Cardiac muscle cell (in vitro differentiated cells and primary cell): ENCODE data around the gene TSPAN11. TPM values are rescaled to one million over a fixed set of nuclear protein-coding genes. Genes with fewer than 3 reads are reported as not detected.

Experiments used
- DNase-seq, 2 donors: peaks; one replicate each; pipeline versions ENCODE4 v3.0.0 to v3.0.0-alpha.2; 2010 to 2017; ENCODE audit warnings: low read depth in 1 of 2, low spot score in 1 of 2
- H3K27ac ChIP-seq: fragments of 200-600 bp; sonication (generic); 2 replicates; pipeline ENCODE4 v1.5.1; 2016
- H3K27me3 ChIP-seq: fragments of 200-600 bp; sonication (generic); 2 replicates; pipeline ENCODE4 v1.6.0; 2016; ENCODE audit warnings: control low read depth
- H3K36me3 ChIP-seq: fragments of 200-600 bp; sonication (generic); 2 replicates; pipeline ENCODE4 v1.5.1; 2016; ENCODE audit warnings: control low read depth
- H3K4me1 ChIP-seq: fragments of 200-600 bp; sonication (generic); 2 replicates; pipeline ENCODE4 v1.8.1; 2017; ENCODE audit warnings: low read depth, mild to moderate bottlenecking, mixed run types
- H3K4me3 ChIP-seq: fragments of 200-600 bp; sonication (generic); 2 replicates; pipeline ENCODE4 v1.5.1; 2016; ENCODE audit warnings: mild to moderate bottlenecking
- H3K9me3 ChIP-seq: fragments of 200-600 bp; sonication (generic); 2 replicates; pipeline ENCODE4 v1.5.1; 2017; ENCODE audit warnings: low read depth, mild to moderate bottlenecking, control low read depth
- polyA plus RNA-seq: library from polyadenylated mRNA; unstranded; fragments of >200 nt; fragmentation: Nextera tagmentation; extraction: Ambion mirVana; gene quantifications from 2 replicates; pipeline ENCODE4 v1.2.1, GENCODE V29; 2016
- total RNA-seq: library from RNA; depleted of rRNA; stranded (reverse); fragments of >200 nt; gene quantifications from 2 replicates; pipeline ENCODE4 v1.2.3, GENCODE V29; 2016
- TF ChIP-seq, protein P1 (sequence below): IDR thresholded peaks from 2 replicates; pipeline ENCODE4 v1.5.1; 2012; ENCODE audit warnings: low read depth, mild to moderate bottlenecking, low read length

Gene TSPAN11
- total and polyA plus RNA-seq, 2 experiments from 2014 or later, result 11.1 to 26.1 TPM

DNA sequence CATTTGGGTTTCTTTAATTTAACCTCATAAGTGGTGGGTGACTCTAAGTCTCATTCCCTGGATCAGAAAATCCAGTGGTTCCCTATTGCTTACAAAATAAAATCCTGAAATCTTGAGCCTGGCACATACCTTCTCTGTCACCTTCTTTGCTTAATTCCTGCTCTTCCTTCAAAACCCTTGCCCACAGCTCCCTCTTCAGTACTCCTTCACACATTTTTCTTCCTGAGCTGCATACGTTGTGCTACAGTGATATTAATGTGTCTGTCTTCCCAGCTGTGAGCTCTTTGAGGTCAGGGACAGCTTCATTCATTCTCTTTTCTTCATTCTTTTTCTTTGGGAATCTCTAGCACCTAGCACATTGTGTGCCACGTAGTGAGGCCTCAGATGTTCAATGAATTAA is 9.5 kb downstream of the TSPAN11 start:
- H3K4me1 ChIP-seq, result peaks cover 4% of the 10 kb centered on the region
- H3K27me3 ChIP-seq, result no peaks in the 10 kb centered on the region
- peak in 1 of 2 donors; percentile 15 for DNase-seq
- H3K9me3 ChIP-seq, result no peaks in the 10 kb centered on the region
- no peaks in the 10 kb centered on the region for H3K36me3 ChIP-seq
- H3K4me3 ChIP-seq, result no peak overlapping the region
- TF ChIP-seq, protein P1, sequence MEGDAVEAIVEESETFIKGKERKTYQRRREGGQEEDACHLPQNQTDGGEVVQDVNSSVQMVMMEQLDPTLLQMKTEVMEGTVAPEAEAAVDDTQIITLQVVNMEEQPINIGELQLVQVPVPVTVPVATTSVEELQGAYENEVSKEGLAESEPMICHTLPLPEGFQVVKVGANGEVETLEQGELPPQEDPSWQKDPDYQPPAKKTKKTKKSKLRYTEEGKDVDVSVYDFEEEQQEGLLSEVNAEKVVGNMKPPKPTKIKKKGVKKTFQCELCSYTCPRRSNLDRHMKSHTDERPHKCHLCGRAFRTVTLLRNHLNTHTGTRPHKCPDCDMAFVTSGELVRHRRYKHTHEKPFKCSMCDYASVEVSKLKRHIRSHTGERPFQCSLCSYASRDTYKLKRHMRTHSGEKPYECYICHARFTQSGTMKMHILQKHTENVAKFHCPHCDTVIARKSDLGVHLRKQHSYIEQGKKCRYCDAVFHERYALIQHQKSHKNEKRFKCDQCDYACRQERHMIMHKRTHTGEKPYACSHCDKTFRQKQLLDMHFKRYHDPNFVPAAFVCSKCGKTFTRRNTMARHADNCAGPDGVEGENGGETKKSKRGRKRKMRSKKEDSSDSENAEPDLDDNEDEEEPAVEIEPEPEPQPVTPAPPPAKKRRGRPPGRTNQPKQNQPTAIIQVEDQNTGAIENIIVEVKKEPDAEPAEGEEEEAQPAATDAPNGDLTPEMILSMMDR, result no peak
- H3K27ac ChIP-seq, result no peak overlapping the region

DNA sequence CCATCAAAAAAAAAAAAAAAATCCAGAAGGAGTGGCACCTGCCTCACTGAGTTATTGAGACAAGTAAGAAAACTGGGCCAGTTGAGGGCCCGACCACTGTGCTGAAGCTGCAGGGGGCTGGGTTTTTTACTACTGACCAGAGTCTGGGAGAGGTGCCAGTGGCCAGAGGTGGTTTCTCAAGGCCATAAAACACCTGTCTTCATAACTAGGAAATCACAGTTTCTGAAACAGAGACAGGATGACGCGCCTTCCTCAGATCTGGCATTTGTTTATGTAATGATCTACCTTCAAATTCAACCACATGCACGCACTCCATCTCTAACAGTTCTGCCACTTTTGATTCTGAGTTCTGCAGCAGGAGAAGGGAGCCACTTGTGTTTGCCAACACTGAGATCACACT is 12.7 kb downstream of the TSPAN11 start:
- TF ChIP-seq, protein P1, result no peak
- DNase-seq, result no peak
- H3K4me1 ChIP-seq, result no peaks in the 10 kb centered on the region
- H3K9me3 ChIP-seq, result no peaks in the 10 kb centered on the region
- no peaks in the 10 kb centered on the region for H3K36me3 ChIP-seq
- H3K27ac ChIP-seq, result no peak overlapping the region
- H3K27me3 ChIP-seq, result no peaks in the 10 kb centered on the region
- no peak overlapping the region for H3K4me3 ChIP-seq

DNA sequence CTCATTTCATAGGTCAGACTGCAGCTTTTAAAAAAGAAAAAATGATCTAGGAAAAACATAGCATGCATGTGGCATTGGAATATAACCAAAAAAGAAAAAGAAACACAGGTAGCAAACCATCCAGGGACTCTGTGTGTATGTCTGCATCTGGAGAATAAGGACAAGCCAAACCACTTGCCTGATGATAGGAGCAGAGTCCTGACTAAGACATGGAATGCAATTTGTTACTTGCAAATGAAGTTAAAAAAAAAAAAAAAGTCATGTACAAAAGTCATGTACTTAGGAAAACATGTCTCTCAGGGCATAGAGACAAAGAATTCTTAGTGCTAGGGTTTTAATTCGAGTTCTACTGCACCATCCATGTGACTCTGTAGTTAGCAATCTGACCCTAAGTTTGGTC is 15.9 kb downstream of the TSPAN11 start:
- Histone ChIP-seq H3K9me3 (no peaks in the 10 kb centered on the region), H3K4me1 (no peaks in the 10 kb centered on the region), H3K27me3 (no peaks in the 10 kb centered on the region), H3K4me3 (no peak overlapping the region), H3K36me3 (no peaks in the 10 kb centered on the region), H3K27ac (no peak overlapping the region)
- TF ChIP-seq, protein P1, result no peak
- no peak for DNase-seq

DNA sequence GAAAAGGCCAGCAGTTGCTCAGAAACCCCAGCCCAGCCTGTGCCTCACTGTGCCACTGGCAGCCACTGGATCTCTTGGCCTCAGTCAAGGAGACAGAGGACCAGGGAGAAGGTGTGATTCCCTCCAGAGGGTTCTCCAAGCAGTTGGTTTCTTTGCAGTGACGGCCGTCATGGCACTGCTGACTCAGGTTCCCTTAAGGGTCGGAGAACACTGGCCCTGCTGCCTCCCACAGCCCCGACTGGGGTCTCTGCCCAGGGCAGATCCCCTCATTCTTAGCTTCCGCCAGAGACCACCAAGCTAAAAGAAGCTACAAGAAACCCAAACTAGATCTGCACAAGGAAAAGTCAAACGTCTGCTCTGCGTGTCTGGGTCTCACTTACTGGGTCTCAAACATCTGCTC is 16.4 kb downstream of the TSPAN11 start:
- no peaks in the 10 kb centered on the region for H3K27me3 ChIP-seq
- H3K9me3 ChIP-seq, result no peaks in the 10 kb centered on the region
- TF ChIP-seq, protein P1, result no peak
- H3K4me3 ChIP-seq, result no peak overlapping the region
- no peaks in the 10 kb centered on the region for H3K36me3 ChIP-seq
- DNase-seq, result no peak
- H3K4me1 ChIP-seq, result no peaks in the 10 kb centered on the region
- no peak overlapping the region for H3K27ac ChIP-seq

DNA sequence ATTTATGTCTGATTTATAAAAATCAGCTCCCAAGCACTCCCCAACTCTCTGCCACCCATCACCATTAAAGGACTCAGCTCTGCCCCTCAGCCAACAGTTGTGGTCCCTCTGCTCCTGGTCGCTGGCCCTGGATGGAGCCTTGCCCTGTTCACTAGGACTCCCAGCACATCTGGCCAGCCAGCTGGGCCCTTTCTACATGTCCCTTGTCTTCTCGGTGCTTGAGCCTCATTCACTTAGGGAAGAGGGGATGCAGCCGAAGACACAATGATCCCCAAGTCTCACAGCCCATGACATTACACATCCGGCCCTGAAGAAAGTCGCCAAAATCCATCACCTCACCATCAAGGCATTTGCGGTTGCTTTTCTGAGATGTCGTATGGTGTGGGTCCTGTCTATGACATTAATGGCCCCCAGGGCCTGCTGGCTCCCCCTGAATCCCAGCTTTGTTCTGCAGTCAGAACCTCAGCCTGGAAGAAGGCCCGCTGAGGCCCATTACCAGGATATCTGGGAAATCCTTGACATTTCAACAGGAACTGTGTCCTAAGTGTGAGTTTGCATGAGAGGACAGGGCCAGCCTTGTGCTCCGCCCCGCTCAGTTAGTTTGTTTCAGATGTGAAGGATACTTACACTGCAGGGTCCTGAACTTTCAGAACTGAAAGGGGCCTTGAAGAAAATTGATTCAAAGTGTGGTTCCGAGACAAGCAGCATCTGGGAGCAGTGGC is 19.1 kb downstream of the TSPAN11 start:
- H3K4me3 ChIP-seq, result no peak overlapping the region
- no peaks in the 10 kb centered on the region for H3K27me3 ChIP-seq
- no peak overlapping the region for H3K27ac ChIP-seq
- no peak for DNase-seq
- TF ChIP-seq, protein P1, result no peak
- H3K4me1 ChIP-seq, result no peaks in the 10 kb centered on the region
- H3K36me3 ChIP-seq, result no peaks in the 10 kb centered on the region
- H3K9me3 ChIP-seq, result no peaks in the 10 kb centered on the region
